Psoas muscle (tissue), 8 donors: ENCODE results near the gene SIPA1L3. TPM values are rescaled to one million over a fixed set of nuclear protein-coding genes. Genes with fewer than 3 reads are reported as not detected.

Experiments used
- ATAC-seq, 4 donors: fragments of 200-7000 bp; cut with Tn5 transposase; one replicate each; pipeline ENCODE4 v1.9.1; 2020; ENCODE audit warnings: moderate library complexity in 3 of 4, mild to moderate bottlenecking in 2 of 4
- DNase-seq, 2 donors: peaks; one replicate each; pipeline ENCODE4 v3.0.0-alpha.2; 2020
- H3K27ac ChIP-seq: fragments of 200-600 bp; one replicate; pipeline ENCODE4 v1.8.0; 2022
- H3K27me3 ChIP-seq, 3 donors: fragments of 200-600 bp in 1 of 3; one replicate each; pipeline versions ENCODE4 v1.6.1 to v1.8.0; 2013 to 2022; ENCODE audit warnings: low read length in 2 of 3, mild to moderate bottlenecking in 2 of 3, moderate library complexity in 1 of 3; ENCODE audit not compliant: insufficient read depth in 3 of 3
- H3K36me3 ChIP-seq, 2 donors: fragments of 200-600 bp in 1 of 2; one replicate each; pipeline versions ENCODE4 v1.6.1 to v1.8.0; 2013 to 2022; ENCODE audit warnings: low read depth in 1 of 2, mild to moderate bottlenecking in 1 of 2, moderate library complexity in 1 of 2; ENCODE audit not compliant: insufficient read depth in 1 of 2
- H3K4me1 ChIP-seq: fragments of 200-600 bp; one replicate; pipeline ENCODE4 v1.8.0; 2022
- H3K4me3 ChIP-seq: fragments of 200-600 bp; one replicate; pipeline ENCODE4 v1.8.0; 2022; ENCODE audit warnings: mild to moderate bottlenecking
- H3K9me3 ChIP-seq: fragments of 200-600 bp; one replicate; pipeline ENCODE4 v1.8.0; 2022
- WGBS, 3 donors: extraction: QIAGEN DNeasy Blood & Tissue Kit; methylation state at CpG; one replicate each; pipeline versions ENCODE4 v1.1.6 to v1.1.7; 2013; 5-methylcytosine and 5-hydroxymethylcytosine counted together
- intact Hi-C, 2 donors: fragments of 100-400 bp; cut with DNase I; formaldehyde crosslinking; loops; one replicate each; pipeline versions ENCODE4 v1.11.0 to v1.14.2; 2022
- polyA plus RNA-seq, 3 donors: library from polyadenylated mRNA; stranded (reverse); fragments of 200-250 nt; gene quantifications; one replicate each; pipeline ENCODE4 v1.2.3, GENCODE V29; 2013
- total RNA-seq, 4 donors: library from RNA; stranded (reverse); fragmentation: NEBNext Ultra II Directional in 2 of 4; extraction: Animal tissue kit (Norgen Biotek cat#: 25700) in 2 of 4; gene quantifications; one replicate each; pipeline versions ENCODE4 v1.2.1 to v1.2.4, GENCODE V29; 2021 to 2023
- TF ChIP-seq, protein P1 (sequence below): fragments of 200-600 bp; IDR thresholded peaks from one replicate; pipeline ENCODE4 v1.8.0; 2022; ENCODE audit warnings: antibody characterized with exemption
- donor health status: healthy with polysubstance abuse.
- donor health status: DM: no; HTN: no; CAD: no; lungs with moderate emphysema.
- donor health status: Bipolar disorder and iron deficiency.
- donor health status: healthy.
- donor health status: DM: yes; HTN: yes; CAD: no.
- donor health status: DM: no; HTN: no; CAD: no.
- donor health status: DM: no; HTN: no; CAD: no.
- donor health status: DM: yes; HTN: yes; CAD: no.

Gene SIPA1L3
- total and polyA plus RNA-seq, 7 donors: 2.9 to 28.2 (median 8.3) TPM

DNA sequence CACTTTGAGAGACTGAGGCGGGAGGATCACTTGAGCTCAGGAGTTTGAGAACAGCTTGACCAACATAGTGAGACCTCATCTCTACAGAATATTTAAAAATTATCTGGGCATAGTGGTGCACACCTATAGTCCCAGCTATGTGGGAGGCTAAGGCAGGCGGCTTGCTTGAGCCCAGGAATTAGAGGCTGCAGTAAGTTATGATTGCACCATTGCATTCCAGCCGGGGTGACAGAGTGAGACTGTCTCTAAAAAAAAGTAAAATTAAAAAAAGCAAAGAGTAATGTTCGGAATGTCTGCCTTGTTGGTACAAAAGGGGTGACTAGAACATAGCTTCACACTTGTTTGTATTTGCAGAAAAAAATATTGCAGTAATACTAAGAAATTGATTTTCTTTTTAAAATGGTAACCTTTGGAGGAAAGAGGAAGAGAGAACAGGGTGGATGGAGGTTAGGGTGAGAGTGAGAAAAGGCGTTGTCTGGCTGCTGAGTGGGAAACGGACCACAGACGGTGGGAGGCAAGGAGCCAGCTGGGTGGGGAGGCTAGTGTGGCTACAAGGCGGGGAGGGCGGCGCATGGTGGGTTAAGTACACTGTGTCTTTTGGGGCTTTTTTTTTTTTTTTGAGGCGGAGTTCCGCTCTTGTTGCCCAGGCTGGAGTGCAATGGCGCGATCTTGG, 339.0 kb downstream of the SIPA1L3 start:
- no peaks in the 10 kb centered on the region for H3K4me1 ChIP-seq
- TF ChIP-seq, protein P1, sequence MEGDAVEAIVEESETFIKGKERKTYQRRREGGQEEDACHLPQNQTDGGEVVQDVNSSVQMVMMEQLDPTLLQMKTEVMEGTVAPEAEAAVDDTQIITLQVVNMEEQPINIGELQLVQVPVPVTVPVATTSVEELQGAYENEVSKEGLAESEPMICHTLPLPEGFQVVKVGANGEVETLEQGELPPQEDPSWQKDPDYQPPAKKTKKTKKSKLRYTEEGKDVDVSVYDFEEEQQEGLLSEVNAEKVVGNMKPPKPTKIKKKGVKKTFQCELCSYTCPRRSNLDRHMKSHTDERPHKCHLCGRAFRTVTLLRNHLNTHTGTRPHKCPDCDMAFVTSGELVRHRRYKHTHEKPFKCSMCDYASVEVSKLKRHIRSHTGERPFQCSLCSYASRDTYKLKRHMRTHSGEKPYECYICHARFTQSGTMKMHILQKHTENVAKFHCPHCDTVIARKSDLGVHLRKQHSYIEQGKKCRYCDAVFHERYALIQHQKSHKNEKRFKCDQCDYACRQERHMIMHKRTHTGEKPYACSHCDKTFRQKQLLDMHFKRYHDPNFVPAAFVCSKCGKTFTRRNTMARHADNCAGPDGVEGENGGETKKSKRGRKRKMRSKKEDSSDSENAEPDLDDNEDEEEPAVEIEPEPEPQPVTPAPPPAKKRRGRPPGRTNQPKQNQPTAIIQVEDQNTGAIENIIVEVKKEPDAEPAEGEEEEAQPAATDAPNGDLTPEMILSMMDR: no peak
- peaks cover 0 to 5% (median 0%) of the 10 kb centered on the region in 3 donors for H3K27me3 ChIP-seq
- DNase-seq (no peak), ATAC-seq (no peak)
- H3K36me3 ChIP-seq: no peaks in the 10 kb centered on the region
- H3K27ac ChIP-seq: no peak overlapping the region
- intact Hi-C loops: no loop called here
- H3K4me3 ChIP-seq: no peak overlapping the region
- 31 to 46% (median 34%) methylated on average over 12 to 14 of the region's 14 CpGs for WGBS, 3 donors
- no peaks in the 10 kb centered on the region for H3K9me3 ChIP-seq

DNA sequence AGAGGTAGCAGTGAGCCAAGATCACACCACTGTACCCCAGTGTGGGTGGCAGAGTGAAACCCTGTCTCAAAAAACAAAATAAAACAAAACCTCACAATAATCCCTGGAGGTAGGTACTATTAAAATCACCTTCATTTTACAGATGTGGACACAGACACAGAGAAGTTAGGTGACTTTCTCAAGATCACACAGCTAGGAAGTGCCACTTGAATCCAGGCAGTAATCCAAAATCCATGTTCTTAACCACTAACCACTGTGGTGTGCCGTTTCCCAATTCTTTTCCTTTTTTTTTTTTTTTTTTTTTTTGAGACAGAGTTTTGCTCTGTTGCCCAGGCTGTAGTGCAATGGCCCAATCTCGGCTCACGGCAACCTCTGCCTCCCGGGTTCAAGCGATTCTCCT, 340.1 kb downstream of the SIPA1L3 start:
- ATAC-seq (no peak), DNase-seq (no peak)
- TF ChIP-seq, protein P1: no peak
- Histone ChIP-seq H3K27ac (no peak overlapping the region), H3K27me3 (peaks cover 0 to 6% (median 2%) of the 10 kb centered on the region in 3 donors), H3K4me3 (no peak overlapping the region), H3K36me3 (no peaks in the 10 kb centered on the region), H3K4me1 (no peaks in the 10 kb centered on the region), H3K9me3 (no peaks in the 10 kb centered on the region)
- intact Hi-C loops: no loop called here
- 70 to 75% (median 75%) methylated on average over 4 to 5 of the region's 5 CpGs for WGBS, 3 donors

DNA sequence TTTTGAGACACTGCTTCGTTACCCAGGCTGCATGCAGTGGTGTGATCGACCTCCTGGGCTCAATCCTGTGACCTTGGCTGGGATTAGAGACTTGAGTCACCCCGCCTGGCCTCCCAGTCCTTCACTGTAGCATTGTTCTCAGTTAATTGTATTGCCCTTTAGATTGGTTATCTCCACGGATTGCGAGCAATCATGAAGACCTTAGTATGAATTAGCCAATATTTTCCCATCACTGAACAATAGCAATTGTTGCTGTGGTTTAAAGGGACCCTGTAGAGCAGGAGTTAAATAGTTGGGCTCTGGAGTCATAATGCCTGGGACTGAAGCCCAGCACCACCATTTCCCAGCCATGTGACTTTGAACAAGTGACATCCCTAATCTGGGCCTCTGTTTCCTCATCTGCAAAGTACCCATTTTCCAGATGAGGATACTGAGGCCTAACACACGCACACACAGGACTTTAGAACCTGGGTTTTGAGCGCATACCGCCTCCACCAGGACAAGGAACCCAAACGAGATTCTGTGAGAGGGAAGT, 340.8 kb downstream of the SIPA1L3 start:
- Histone ChIP-seq H3K27ac (peak overlapping the region; percentile 9), H3K27me3 (peaks cover 0 to 12% (median 6%) of the 10 kb centered on the region in 3 donors), H3K9me3 (no peaks in the 10 kb centered on the region), H3K36me3 (no peaks in the 10 kb centered on the region), H3K4me3 (no peak overlapping the region), H3K4me1 (no peaks in the 10 kb centered on the region)
- WGBS, 3 donors: 72 to 75% (median 74%) methylated on average over 9 of the region's 9 CpGs
- ATAC-seq: no peak
- intact Hi-C loops: no loop called here
- no peak for DNase-seq
- TF ChIP-seq, protein P1: no peak

DNA sequence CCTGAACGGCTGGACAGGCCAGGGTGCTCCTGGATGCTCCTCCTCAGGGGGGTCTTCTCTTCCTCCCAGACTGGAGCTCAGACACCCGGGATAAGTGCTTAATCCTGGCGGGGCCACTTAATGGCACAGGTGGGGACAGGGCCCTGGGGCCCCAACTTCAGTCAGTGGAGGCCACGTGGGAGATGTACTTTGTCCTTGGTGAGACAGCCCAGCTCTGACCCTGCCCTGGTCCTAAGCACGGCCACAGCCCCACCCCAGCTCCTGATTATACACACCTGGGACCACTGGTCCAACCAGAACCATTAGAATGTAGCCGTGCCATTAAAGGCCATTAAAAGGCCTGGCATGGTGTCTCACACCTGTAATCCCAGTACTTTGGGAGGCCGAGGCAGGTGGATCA, 341.4 kb downstream of the SIPA1L3 start:
- TF ChIP-seq, protein P1: no peak
- Histone ChIP-seq H3K36me3 (no peaks in the 10 kb centered on the region), H3K9me3 (no peaks in the 10 kb centered on the region), H3K27ac (peak overlapping the region; percentile 9), H3K27me3 (peaks cover 0 to 17% (median 6%) of the 10 kb centered on the region in 3 donors), H3K4me3 (no peak overlapping the region), H3K4me1 (no peaks in the 10 kb centered on the region)
- ATAC-seq (no peak), DNase-seq (no peak)
- 85 to 87% (median 87%) methylated on average over 7 of the region's 7 CpGs for WGBS, 3 donors
- intact Hi-C loops: no loop called here
